GM21723 (cell line): Measurements from ENCODE around the gene SRRD.
"Not testable (repeated sequence)": the region's sequence is repeated elsewhere in the genome, so short reads cannot be mapped to it uniquely, and the experiment has no call there.

Source experiments
- ATAC-seq: cut with Tn5 transposase; IDR thresholded peaks from one replicate; pipeline ENCODE4 v1.9.1; 2021; ENCODE audit warnings: mild to moderate bottlenecking, moderate library complexity; ENCODE audit not compliant: unreplicated experiment

SRRD gene, protein sequence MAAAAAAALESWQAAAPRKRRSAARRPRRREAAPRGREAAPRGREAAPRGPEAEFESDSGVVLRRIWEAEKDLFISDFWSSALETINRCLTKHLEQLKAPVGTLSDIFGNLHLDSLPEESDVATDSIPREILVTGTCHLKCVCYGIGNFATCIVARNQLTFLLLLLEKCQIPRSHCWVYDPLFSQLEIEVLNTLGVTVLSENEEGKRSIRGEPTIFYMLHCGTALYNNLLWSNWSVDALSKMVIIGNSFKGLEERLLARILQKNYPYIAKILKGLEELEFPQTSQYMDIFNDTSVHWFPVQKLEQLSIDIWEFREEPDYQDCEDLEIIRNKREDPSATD

DNA sequence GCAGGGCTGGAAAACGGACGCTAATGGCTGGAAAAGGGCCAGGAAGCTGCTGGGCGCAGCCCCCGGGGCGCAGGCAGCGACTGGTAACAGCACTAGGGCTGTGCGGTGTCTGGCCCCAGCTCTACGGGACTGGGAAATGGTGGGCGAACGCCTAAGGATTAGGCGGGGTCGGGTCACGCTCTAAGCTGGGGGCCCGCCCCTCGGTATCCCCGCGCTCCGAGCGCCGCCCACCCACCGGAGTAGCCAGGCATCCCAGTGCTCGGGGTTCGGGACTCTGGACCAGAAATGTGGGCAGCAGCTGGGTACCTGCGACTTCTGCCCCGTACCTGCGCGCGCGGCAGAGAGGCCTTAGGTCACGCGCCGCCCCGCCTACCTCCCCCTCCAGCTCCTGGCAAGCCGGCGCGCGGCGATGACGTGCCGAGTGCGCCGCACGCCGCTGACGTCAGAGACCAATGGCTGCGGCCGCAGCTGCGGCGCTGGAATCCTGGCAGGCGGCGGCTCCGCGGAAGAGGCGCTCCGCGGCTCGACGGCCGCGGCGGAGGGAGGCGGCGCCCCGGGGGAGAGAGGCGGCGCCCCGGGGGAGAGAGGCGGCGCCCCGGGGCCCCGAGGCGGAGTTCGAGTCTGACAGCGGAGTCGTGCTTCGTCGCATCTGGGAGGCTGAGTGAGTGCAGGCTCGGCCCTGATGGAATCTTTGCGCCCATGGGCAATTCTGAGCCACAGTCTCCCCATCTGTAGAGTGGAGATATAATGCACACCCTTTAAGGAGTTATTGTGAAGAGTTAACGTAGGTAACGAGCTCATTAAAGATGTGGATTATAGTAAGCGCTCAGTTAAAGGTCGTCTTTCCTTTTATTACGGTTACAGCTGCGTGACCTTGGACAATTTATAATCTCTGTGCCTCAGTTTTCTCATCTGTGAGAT is at the start of gene SRRD, which contains the start of gene HPS4:
Gene SRRD (plus strand): TSS at position 439 of the 921 bp plus-strand sequence. CDS start 14 bp downstream, at position 453.
Gene HPS4 (minus strand): TSS at position 345 of the 921 bp plus-strand sequence. CDS start 2,021 bp downstream, outside the sequence.
- peak; percentile 70 for ATAC-seq

DNA sequence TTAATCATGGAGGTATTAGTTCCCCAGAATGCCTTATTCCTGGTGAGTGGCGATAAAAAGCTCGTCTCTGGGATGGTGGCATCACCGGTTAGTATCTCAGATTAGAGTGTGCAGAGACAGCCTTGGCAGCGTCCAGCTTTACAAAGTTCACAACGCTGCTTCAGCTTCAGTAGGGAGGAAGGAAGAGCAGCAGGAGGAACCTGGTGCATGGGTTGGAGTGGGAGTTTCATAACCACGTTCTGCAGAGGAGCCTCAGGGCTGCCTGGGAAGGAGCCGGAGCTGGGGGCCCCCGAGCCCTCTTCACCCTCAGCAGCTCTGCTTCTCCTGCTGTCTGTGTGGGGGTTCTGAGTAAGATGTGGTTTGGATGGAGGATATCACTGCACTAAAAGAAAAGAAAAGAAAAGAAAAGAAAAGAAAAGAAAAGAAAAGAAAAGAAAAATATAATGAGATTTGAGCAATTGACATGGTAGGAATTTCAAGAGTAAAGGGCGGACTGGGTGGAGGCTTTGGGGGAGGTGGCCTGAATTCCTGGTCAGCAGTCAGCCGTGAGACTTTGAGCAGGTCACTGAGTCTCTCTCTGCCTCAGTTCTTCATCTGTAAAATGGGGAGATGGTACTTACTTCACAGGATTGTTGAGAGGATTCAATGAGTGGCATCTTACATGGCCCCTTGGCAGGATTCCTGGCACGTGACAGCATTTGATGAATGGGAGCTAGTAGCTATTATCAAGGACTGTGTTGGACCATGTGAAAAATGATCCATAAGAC is 48.2 kb upstream of the SRRD start:
- no peak for ATAC-seq

DNA sequence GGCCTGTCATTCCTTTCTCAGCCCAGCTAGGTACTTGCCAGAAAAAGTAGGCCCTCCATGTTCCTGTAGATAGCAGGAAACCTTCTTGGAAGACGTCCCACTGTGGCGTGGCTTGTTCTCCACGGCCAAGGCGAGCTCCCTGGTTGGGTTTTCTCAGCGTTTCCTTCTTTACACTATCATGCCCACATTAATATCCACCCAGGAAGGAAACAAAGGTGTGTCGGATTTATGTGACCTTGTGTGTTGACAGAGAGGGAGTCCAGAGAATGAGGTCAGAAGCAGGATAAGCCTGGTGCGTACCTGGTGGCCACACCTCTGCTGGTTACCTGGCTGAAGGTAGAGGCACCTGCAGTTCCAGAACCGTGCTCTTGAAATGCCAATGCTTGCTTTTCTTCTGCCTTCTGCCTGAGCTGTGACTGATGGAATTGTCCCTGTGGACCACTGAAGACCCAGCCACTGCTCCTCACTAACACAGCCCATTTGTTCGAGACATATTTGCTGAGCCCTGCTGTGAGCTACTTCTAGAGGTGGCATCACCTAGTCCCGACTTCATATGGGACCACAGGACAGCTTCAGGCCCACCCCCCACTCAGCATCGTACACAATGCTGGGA is 46.7 kb upstream of the SRRD start:
- no peak for ATAC-seq

DNA sequence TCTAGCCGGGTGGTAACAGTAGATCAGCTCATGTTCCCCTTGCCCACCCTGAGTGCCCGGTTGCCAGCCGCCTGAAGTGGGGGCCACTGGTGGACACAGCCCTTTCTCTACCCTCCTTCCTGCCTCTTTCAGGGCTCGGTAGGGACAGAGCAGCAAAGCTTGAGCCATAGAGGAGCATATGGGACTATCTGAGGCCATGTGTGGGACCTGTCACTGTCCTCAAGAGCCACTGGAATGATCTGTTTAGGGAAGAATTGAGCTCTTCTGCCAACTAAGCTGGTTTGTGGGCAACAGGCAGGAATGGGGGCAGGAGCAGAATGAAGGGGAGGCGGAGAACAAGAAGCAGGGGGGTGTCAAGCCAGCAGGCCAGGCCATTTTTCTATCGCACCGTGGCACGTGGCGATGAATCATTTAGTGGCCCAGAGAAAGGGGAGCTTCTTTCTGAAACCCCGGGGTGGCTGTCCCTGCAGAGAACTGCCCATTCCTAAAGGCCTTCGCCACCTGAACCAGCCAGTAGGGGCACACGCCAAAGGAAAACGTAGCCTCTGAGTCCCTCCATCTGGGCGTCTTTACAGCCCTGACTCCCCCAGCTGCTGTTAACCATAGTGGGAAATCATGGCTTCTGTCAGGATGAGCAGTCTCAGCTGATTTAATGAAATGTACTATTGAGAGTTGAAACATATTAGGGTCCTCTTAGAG is 45.8 kb upstream of the SRRD start:
- no peak for ATAC-seq

DNA sequence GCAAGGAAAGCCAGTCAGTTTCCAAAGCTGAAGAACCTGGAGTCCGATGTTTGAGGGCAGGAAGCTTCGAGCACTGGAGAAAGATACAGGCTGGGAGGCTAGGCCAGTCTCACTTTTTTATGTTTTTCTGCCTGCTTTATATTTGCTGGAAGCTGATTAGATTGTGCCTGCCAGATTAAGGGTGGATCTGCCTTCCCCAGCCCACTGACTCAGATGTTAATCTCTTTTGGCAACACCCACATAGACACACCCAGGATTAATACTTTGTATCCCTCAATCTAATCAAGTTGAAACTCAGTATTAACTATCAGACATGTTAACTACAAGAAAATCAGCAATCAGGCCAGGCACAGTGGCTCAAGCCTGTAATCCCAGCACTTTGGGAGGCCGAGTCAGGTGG is 44.9 kb upstream of the SRRD start:
- ATAC-seq = not testable (repeated sequence)

DNA sequence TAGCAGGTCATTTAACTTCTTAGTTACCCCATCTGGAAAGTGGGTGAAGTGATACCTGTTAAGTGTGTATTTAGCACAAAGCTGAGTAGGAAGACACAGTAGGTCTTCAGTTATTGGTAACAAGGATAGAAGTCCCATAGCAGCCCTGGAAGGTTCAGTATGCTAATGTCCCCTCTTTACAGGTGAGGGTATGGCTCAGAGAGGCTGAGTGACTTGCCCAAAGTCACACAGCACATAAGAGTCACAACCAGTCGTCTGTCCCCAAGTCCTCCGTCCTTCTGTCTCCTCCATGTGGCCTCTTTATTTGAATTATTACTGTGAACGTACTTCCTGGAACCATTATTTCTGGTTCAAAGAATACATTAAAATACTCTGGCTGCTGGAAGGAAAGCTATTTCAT is 44.1 kb upstream of the SRRD start:
- no peak for ATAC-seq

DNA sequence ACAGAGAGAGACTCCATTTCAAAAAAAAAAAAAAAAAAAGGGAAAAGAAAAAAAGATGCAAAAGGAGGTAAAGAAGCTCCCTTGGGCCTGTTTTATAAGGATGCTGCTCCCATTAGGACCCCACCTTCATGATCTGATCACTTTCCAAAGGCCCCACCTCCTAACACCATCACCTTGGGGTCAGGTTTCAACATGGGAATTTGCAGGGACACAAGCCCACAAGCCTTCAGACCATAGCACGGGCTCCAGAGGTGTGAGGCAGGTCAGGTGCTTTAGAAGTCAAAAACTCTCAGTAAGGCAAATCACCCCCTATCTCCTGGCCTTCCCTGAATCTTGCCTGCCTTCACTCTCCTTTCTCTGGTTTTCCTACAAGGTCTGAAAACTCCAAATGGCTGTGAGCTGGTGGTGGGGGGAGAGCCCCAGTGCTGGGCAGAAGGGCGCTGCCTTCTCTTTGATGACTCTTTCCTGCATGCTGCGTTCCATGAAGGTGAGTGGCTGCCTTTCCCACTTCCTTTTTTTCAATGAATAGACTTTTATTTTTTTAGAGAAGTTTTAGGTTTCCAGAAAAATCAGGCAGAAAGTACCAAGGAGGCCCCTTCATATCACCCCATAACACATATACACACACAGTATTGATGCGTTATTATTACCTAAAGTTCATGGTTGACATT is 41.5 kb upstream of the SRRD start:
- no peak for ATAC-seq

DNA sequence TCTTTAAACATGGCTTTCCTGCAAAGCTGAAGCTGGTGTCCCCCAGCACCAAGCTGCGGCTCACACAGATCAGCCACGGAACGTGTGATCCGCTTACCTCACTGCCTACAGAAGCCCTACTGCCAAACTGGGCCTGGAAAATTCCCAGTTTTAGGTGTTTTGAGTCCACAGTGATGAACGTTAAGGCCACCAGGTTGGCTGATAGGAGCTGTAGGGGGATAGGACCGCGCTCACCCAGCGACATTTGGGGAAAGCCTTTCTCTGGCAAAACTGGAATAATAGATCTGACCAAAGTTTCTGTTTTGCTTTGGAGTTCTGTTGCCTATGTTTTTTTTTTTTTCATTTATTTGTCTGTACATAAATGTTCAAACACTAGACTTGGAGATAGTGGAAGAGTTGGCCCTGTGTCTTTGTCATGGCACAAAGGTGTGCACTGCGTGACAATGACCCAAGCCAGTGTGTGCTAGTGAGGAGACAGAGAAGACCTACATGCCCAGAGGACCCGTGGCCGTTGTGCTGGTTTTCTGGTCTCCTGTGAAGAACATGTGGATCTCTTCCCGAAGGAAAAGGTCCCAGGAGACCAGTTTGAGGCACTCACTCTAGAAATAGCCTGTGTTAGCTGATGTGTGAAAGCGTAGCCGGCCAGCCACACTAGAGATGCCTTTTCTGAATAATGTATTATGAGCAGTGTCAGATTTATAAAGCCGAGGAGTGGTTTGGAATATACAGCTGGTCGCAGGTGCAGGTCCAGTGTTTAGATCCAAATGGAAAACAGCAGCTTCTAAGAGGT is 39.6 kb upstream of the SRRD start:
- ATAC-seq = no peak

DNA sequence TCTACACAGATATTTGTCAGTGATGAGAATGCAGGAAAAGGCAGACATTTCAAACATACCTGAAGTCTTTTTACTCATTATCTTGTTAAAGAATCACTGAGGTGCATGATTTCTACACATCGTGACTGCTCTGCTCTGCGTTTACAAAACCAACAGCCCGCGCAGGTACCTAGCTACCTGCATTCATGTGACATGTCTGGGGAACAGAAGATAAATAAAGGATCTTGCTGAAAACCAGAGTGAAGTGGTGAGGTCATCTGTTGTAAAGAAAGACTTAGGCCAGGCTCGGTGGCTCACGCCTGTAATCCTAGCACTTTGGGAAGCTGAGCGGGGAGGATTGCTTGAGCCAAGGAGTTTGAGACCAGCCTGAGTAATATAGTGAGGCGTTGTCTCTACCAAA is 38.9 kb upstream of the SRRD start:
- ATAC-seq = no peak

DNA sequence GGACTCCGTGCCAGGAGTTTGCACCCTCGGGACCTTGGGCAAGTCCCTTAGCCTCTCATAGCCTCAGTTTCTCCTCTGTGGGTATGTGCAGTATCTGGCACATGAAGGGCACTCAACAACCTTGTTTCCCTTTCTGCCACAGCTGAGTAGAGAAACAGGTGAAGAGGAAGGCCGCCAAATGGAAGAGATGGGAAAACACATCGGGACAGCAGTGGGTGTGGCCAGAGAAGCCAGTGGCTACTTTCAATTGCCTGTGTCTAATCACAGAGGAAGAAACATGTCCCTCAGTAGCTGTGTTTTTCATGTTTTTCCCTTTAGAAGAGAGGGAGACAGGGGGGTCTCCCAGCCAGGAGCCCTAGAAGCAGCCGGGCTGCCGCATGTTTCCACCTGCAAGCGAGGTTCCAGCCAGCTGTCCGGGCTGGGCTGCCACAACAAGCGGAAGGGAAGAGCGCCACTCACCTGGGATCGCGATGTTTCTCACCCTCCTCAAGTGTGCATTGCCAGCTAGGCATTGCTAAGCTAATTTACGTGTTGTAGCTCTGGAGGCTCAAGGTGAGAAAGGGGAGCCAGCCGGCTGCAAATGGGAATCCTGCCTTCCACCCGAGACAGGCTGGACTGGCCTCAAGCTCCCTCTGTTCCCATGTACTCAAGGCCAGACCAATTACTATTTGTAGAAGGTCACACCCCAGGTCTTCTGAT is 38.0 kb upstream of the SRRD start:
- ATAC-seq = no peak

DNA sequence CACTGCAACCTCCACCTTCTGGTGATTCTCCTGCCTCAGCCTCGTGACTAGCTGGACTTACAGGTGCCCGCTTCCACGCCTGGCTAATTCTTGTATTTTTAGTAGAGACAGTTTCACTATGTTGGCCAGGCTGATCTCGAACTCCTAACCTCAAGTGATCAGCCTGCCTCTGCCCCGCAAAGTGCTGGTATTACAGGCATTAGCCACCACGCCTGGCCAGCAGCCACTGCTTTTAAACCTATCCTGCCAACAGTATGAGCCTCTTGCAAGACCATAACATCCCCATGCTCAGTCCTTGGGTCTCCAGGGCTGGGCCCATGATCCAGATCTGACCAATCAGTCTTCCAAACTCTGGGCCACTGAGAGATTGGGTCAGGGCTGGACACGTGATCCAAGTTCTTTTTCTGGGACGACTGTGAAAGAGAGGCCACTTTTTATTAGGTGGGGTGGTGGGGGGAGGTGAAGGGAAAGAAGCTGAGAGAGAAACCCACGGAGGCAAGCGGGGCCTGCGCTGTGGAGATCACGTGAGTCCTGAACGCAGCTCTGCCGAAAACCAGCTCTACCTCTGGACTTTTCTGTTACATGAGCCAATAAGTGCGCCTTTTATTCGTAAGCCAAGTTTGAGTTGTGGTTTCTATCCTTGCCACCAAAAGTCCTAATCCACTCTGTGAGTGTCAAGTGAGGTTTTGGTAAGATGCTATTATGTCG is 36.7 kb upstream of the SRRD start:
- ATAC-seq = no peak

DNA sequence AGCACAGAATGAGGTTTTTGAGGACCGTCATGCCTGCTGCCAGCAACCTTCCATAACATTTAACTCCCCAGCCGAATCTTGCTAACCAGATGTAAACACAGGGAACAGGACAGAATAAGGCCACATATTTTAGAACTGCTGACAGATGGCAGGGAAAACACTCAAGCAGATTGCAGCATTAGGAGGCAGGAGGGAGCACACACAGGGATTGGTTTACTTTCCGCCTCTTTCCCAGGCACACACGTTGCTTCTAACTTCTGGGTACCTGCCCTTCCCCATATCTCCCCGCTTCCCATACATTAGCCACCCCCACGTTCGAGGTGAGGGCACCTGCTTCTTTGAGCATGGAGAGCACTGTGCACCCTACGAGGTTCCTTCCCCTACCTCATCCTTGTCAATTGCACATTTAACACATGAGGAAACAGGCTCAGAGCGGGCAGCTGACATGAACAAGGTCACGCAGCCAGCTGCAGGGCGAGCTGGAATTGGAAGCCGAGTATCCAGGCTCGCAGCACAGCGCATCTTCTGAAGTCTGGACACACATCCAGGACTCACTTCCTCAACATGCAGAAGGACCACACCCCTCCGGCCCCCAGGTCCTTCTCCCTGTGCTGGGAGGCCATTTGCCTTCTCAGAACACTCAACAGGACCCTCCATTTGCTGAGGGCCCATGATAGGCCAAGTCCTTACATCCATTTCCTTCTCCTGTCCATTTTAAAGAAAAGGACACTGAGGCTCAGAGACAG is 35.9 kb upstream of the SRRD start:
- no peak for ATAC-seq

DNA sequence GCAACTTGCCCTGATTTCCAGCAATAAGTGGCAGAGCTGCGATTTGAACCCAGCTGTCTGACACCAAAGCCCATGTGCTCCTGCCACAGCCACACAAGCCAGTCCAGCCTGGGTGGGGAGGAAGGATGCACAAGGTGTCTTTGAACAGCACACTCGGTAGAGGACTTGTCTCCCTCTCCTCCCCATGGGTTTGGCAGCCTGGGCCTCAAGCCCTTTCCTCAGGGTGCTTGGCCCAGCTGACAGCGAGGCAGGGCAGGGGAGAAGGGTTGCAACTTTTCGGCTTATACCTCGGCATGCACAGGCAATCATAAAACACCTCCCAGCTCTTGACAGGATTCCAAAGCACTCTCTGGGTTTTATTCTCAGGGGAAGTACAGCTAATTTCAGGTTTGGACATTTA is 35.3 kb upstream of the SRRD start:
- no peak for ATAC-seq

DNA sequence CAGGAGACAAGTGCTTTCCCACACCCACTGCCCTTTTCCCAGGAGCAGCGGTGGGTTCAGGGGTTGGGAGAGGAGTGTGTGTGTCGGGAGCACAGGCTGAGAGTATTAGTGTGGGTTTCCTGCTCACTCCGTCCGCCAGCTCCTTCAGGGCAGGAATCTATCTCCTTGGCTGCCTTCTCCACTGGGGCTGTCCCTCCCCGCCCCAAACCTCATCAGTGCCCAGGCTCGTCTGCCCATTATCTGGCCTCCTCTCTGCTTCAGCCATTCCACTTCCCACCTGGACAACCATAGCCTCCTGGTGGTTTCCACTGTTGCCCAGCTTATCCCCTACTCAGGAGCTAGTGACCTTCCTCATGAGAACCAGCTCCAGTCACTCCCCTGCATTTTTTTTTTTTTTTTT is 34.7 kb upstream of the SRRD start:
- ATAC-seq = no peak

DNA sequence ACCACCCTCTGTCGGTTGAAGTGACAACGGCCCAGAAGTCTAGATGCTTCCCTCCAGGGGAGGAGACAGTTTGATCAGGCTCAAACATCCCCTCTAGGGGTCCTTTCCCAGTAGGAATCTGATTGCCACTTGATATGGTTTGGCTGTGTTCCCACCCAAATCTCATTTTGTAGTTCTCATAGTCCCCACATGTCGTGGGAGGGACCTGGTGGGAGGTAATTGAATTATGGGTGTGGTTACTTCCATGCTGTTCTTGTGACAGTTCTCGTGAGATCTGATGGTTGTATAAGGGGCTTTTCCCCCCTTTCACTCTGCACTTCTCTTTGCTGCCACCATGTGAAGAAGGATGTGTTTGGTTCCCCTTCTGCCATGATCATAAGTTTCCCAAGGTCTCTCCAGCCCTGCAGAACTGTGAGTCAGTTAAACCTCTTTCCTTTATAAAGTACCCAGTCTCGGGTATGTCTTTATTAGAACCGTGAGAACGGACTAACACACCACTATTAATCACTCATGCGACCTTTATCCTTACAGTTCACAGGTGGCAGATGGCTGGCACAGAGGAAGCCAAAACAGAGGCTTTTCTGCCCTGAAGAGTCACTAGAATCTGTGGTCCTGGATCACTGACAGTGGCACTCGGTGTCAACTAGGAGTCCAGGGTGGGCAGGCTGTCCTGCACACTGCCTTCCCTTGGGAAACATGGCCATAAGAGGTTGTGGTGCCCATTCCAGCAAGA is 33.1 kb upstream of the SRRD start:
- no peak for ATAC-seq
